ENCODE results near the gene NIPBL. TPM values are rescaled to one million over a fixed set of nuclear protein-coding genes. Genes with fewer than 3 reads are reported as not detected.
A peak's percentile ranks its signal among the peaks of the same experiment; 100 is the strongest.

The NIPBL gene
- total RNA-seq, 1 experiment from 2014 or later: 61.3 TPM

DNA sequence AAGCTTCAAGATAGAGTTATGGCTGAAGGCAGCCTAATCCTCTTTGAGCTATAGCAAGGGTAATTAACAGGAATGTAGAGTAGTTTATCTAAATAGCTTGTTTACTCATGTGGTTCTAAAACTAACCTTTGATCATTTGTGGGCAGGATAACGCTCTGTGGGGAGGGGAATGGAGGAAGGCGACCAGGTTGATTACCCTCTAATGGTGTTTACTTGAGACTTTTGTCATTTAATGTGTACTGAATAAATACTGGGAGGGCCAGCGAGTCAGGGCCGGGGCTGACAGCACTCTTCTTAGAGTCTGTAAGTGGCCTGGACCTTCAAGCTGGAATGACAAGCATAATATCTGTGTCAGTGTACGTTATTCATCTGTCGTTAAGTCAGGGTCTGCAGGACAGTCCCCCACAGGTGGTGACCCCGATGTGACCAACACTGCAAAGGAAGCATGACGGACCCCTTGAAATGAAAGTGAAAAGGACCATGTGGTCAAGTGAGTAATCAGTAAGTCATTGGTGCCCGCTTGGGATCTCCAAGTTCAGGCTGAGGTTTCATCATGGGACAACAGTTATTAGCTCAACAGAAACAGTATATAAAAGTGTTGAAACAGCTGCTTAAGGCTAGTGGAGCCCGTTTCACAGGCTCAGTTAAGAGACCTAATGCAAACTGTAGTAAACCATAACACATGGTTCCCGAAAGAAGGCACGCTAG lies 210.1 kb downstream of the NIPBL start:
- WGBS (ENCODE audit: extremely low coverage, insufficient read length, low lambda C conversion rate): no CpG with 5 or more reads among the region's 12 CpGs

More for the DNA sequence above, 210.1 kb downstream of the NIPBL start:
- Mint-ChIP-seq H3K27me3 (ENCODE audit: low read depth) (peaks cover 65% of the 10 kb centered on the region), H3K9me3 (no peaks in the 10 kb centered on the region), H3K27ac (no peak overlapping the region), H3K4me1 (peaks cover 27 to 38% of the 10 kb centered on the region in 2 experiments), H3K4me3 (no peak overlapping the region), H3K36me3 (ENCODE audit: insufficient read depth in 1 of 3, low read depth in 3 of 3) (0 out of 7 replicates have a peak, but pooled peaks cover 0 to 3% (median 0%) of the 10 kb centered on the region in 3 experiments)
- H3K23ac ChIP-seq (ENCODE audit: insufficient read length, low read depth, low read length): no peak overlapping the region
- H3K9me3 ChIP-seq (ENCODE audit: control insufficient read depth, low read depth, low read length): no peaks in the 10 kb centered on the region
- no peak overlapping the region for H4K8ac ChIP-seq (replicated peaks; ENCODE audit: insufficient read length, low read depth, low read length)
- no peaks in the 10 kb centered on the region for H4K20me1 ChIP-seq (ENCODE audit: control insufficient read depth, insufficient read depth, insufficient read length)
- TF ChIP-seq CTCF (conservative IDR thresholded peaks at IDR 0.05): no peak
- no peak overlapping the region for H2BK120ac ChIP-seq (ENCODE audit: low read depth, low read length, poor library complexity, severe bottlenecking)
- no peak overlapping the region for H2BK15ac ChIP-seq (ENCODE audit: low read depth, low read length)
- no peak overlapping the region for H2BK12ac ChIP-seq (ENCODE audit: insufficient read length, low read depth, low read length)
- no peak overlapping the region for H2AFZ ChIP-seq (ENCODE audit: low read length)
- H3K27ac ChIP-seq (ENCODE audit: insufficient read length, low read depth, low read length): no peak overlapping the region
- DNase-seq: peak; percentile 35
- H3K4me1 ChIP-seq (ENCODE audit: insufficient read depth, low read length): peaks cover 2% of the 10 kb centered on the region; the same call in 1 of the 2 replicates
- H3K79me1 ChIP-seq (ENCODE audit: insufficient read depth, low read depth, low read length, poor library complexity, severe bottlenecking): no peaks in the 10 kb centered on the region
- no peak overlapping the region for H2AK5ac ChIP-seq (ENCODE audit: insufficient read length, low read length)
- H3T11ph ChIP-seq (ENCODE audit: low read length): no peak overlapping the region
- no peak overlapping the region for H3K14ac ChIP-seq (ENCODE audit: insufficient read depth, low read length)
- no peak overlapping the region for H4K91ac ChIP-seq (ENCODE audit: insufficient read length, low read depth, low read length)
- no peak overlapping the region for H3K4ac ChIP-seq (ENCODE audit: low read depth, low read length)
- H2BK5ac ChIP-seq (ENCODE audit: insufficient read length, low read length): no peak overlapping the region
- no peaks in the 10 kb centered on the region for H3K79me2 ChIP-seq (ENCODE audit: insufficient read depth, low read length)
- no peak overlapping the region for H2BK20ac ChIP-seq (ENCODE audit: low read depth, low read length, poor library complexity, severe bottlenecking)
- H3K56ac ChIP-seq (ENCODE audit: insufficient read length, low read depth, low read length): no peak overlapping the region
- H3K18ac ChIP-seq (ENCODE audit: insufficient read length, low read depth, low read length): no peak overlapping the region
- peaks cover 30% of the 10 kb centered on the region for H3K27me3 ChIP-seq (ENCODE audit: insufficient read depth, low read length)
- H4K5ac ChIP-seq (ENCODE audit: insufficient read length, low read depth, low read length): no peak overlapping the region
- H3K4me2 ChIP-seq (ENCODE audit: insufficient read depth, insufficient read length, low read length): no peak overlapping the region
- H3K23me2 ChIP-seq (ENCODE audit: insufficient read length, low read depth, low read length, poor library complexity, severe bottlenecking): no peaks in the 10 kb centered on the region
- no peak overlapping the region for H3K9ac ChIP-seq (ENCODE audit: extremely low read depth, insufficient read length, low read length)

Measured in H9 (cell line).